Nephron (organoid): ENCODE data around the gene CACNG7.

Experiments
- H3K27ac Mint-ChIP-seq, 3 experiments: 2 replicates each; pipeline ENCODE4 v1.8.0; 2020; ENCODE audit warnings: mixed read lengths in 3 of 3, mild to moderate bottlenecking in 2 of 3, moderate library complexity in 1 of 3
- H3K27me3 Mint-ChIP-seq: 2 replicates; pipeline ENCODE4 v1.8.0; 2021; ENCODE audit warnings: low read depth, mild to moderate bottlenecking, moderate library complexity, mixed read lengths
- H3K36me3 Mint-ChIP-seq: 2 replicates; pipeline ENCODE4 v1.8.0; 2020; ENCODE audit warnings: low read depth, mixed read lengths
- H3K4me1 Mint-ChIP-seq: 2 replicates; pipeline ENCODE4 v1.8.0; 2020; ENCODE audit warnings: mixed read lengths
- H3K4me3 Mint-ChIP-seq, 3 experiments: 2 replicates each; pipeline ENCODE4 v1.8.0; 2020; ENCODE audit warnings: mild to moderate bottlenecking in 3 of 3, mixed read lengths in 3 of 3, moderate library complexity in 2 of 3
- H3K9me3 Mint-ChIP-seq: 2 replicates; pipeline ENCODE4 v1.8.0; 2020; ENCODE audit warnings: mixed read lengths
- CTCF ChIP-seq, 3 experiments: fragments of 200-600 bp; sonication (generic); IDR thresholded peaks; one replicate each; pipeline ENCODE4 v1.5.0; 2021; ENCODE audit warnings: antibody characterized with exemption in 3 of 3; ENCODE audit not compliant: unreplicated experiment in 3 of 3

Gene CACNG7

GRCh38 chr19:53961523-53962356 lies 52.7 kb downstream of the CACNG7 start:
- H3K27ac Mint-ChIP-seq = no peak overlapping the region
- H3K9me3 Mint-ChIP-seq = no peaks in the 10 kb centered on the region
- peak overlapping the region; percentile 64 to 75 (median 72) for H3K4me3 Mint-ChIP-seq

GRCh38 chr19:53962887-53963431 lies 53.9 kb downstream of the CACNG7 start, which contains the start of gene CACNG8:
TSS of gene CACNG8 (plus strand) at chr19:53962937.
- no peak for TF ChIP-seq CTCF (IDR thresholded peaks at IDR 0.05; ENCODE audit: unreplicated experiment in 3 of 3)
- H3K27ac Mint-ChIP-seq = no peak within 1 kb of the TSS
- H3K4me3 Mint-ChIP-seq = peak within 1 kb of the TSS; percentile 64 to 75 (median 72)

More at GRCh38 chr19:53961523-53962356, 52.7 kb downstream of the CACNG7 start:
- no peaks in the 10 kb centered on the region for H3K36me3 Mint-ChIP-seq
- TF ChIP-seq CTCF (IDR thresholded peaks at IDR 0.05; ENCODE audit: unreplicated experiment in 3 of 3) = no peak
- H3K27me3 Mint-ChIP-seq = peaks cover 94% of the 10 kb centered on the region
- H3K4me1 Mint-ChIP-seq = no peaks in the 10 kb centered on the region

GRCh38 chr19:53965091-53965490 lies 56.0 kb downstream of the CACNG7 start:
- H3K9me3 Mint-ChIP-seq = no peaks in the 10 kb centered on the region
- no peaks in the 10 kb centered on the region for H3K4me1 Mint-ChIP-seq
- TF ChIP-seq CTCF (IDR thresholded peaks at IDR 0.05; ENCODE audit: unreplicated experiment in 3 of 3) = no peak
- H3K4me3 Mint-ChIP-seq = peak overlapping the region in 1 of 3 experiments; percentile 1
- H3K36me3 Mint-ChIP-seq = no peaks in the 10 kb centered on the region
- no peak overlapping the region for H3K27ac Mint-ChIP-seq
- H3K27me3 Mint-ChIP-seq = peaks cover 74% of the 10 kb centered on the region

More at GRCh38 chr19:53962887-53963431, 53.9 kb downstream of the CACNG7 start, which contains the start of gene CACNG8:
- H3K36me3 Mint-ChIP-seq = no peaks in the 10 kb centered on the region
- peaks cover 90% of the 10 kb centered on the region for H3K27me3 Mint-ChIP-seq
- no peaks in the 10 kb centered on the region for H3K4me1 Mint-ChIP-seq
- no peaks in the 10 kb centered on the region for H3K9me3 Mint-ChIP-seq

GRCh38 chr19:53966931-53967330 lies 57.9 kb downstream of the CACNG7 start:
- Mint-ChIP-seq H3K9me3 (no peaks in the 10 kb centered on the region), H3K4me3 (no peak overlapping the region)
- no peak for TF ChIP-seq CTCF (IDR thresholded peaks at IDR 0.05; ENCODE audit: unreplicated experiment in 3 of 3)

GRCh38 chr19:53969366-53969765 lies 60.3 kb downstream of the CACNG7 start:
- no peaks in the 10 kb centered on the region for H3K4me1 Mint-ChIP-seq
- no peak overlapping the region for H3K4me3 Mint-ChIP-seq
- TF ChIP-seq CTCF (IDR thresholded peaks at IDR 0.05; ENCODE audit: unreplicated experiment in 3 of 3) = no peak
- no peak overlapping the region for H3K27ac Mint-ChIP-seq
- H3K27me3 Mint-ChIP-seq = peaks cover 37% of the 10 kb centered on the region
- no peaks in the 10 kb centered on the region for H3K9me3 Mint-ChIP-seq
- H3K36me3 Mint-ChIP-seq = no peaks in the 10 kb centered on the region

More at GRCh38 chr19:53966931-53967330, 57.9 kb downstream of the CACNG7 start:
- no peaks in the 10 kb centered on the region for H3K36me3 Mint-ChIP-seq
- no peak overlapping the region for H3K27ac Mint-ChIP-seq
- H3K4me1 Mint-ChIP-seq = no peaks in the 10 kb centered on the region
- H3K27me3 Mint-ChIP-seq = peaks cover 56% of the 10 kb centered on the region
